ENCODE results near the gene SUPT5H.
A peak's percentile ranks its signal among the peaks of the same experiment; 100 is the strongest.

The SUPT5H gene

GRCh38 chr19:39405958-39406655, 39.3 kb upstream of the SUPT5H start:
- H3K4me3 ChIP-seq (ENCODE audit: low read length), result peak overlapping the region; percentile 65
- TF ChIP-seq ZNF274 (IDR thresholded peaks at IDR 0.05; ENCODE audit: low read depth, low read length), result no peak

- TF ChIP-seq ZNF274 (IDR thresholded peaks at IDR 0.05; ENCODE audit: low read depth, low read length), result no peak
- H3K4me3 ChIP-seq (ENCODE audit: low read length), result peak within 1 kb of the TSS; percentile 94
Observed at GRCh38 chr19:39406656-39407409, 38.5 kb upstream of the SUPT5H start, which contains the start of gene ZFP36. ZFP36 (plus strand) TSS chr19:39406847; CDS start chr19:39406905, 58 bp downstream.

DNA sequence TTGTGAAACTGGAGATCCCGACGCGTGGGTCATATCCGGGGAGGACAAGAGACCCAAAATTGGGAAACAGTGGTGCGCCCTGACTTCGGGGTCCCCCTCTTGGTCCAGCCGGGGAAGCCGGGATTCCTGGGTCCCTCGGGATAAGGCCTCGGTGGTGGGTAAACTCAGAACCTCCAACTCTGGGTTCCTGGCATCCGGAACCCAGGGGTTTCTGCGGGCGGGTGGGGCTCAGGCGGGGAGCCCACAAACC, 38.0 kb upstream of the SUPT5H start:
- TF ChIP-seq ZNF274 (IDR thresholded peaks at IDR 0.05; ENCODE audit: low read depth, low read length), result no peak
- peak overlapping the region; percentile 94 for H3K4me3 ChIP-seq (ENCODE audit: low read length)

- H3K4me3 ChIP-seq (ENCODE audit: low read length), result peak overlapping the region; percentile 94
- no peak for TF ChIP-seq ZNF274 (IDR thresholded peaks at IDR 0.05; ENCODE audit: low read depth, low read length)
Observed at GRCh38 chr19:39407660-39408391, 37.6 kb upstream of the SUPT5H start.

DNA sequence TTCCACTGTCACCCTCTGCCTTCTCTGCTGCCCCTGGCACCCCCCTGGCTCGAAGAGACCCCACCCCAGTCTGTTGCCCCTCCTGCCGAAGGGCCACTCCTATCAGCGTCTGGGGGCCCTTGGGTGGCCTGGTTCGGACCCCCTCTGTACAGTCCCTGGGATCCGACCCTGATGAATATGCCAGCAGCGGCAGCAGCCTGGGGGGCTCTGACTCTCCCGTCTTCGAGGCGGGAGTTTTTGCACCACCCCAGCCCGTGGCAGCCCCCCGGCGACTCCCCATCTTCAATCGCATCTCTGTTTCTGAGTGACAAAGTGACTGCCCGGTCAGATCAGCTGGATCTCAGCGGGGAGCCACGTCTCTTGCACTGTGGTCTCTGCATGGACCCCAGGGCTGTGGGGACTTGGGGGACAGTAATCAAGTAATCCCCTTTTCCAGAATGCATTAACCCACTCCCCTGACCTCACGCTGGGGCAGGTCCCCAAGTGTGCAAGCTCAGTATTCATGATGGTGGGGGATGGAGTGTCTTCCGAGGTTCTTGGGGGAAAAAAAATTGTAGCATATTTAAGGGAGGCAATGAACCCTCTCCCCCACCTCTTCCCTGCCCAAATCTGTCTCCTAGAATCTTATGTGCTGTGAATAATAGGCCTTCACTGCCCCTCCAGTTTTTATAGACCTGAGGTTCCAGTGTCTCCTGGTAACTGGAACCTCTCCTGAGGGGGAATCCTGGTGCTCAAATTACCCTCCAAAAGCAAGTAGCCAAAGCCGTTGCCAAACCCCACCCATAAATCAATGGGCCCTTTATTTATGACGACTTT, 36.8 kb upstream of the SUPT5H start:
- peak overlapping the region; percentile 94 for H3K4me3 ChIP-seq (ENCODE audit: low read length)
- no peak for TF ChIP-seq ZNF274 (IDR thresholded peaks at IDR 0.05; ENCODE audit: low read depth, low read length)

GRCh38 chr19:39409208-39410016, 36.0 kb upstream of the SUPT5H start:
- peak overlapping the region; percentile 94 for H3K4me3 ChIP-seq (ENCODE audit: low read length)
- no peak for TF ChIP-seq ZNF274 (IDR thresholded peaks at IDR 0.05; ENCODE audit: low read depth, low read length)

DNA sequence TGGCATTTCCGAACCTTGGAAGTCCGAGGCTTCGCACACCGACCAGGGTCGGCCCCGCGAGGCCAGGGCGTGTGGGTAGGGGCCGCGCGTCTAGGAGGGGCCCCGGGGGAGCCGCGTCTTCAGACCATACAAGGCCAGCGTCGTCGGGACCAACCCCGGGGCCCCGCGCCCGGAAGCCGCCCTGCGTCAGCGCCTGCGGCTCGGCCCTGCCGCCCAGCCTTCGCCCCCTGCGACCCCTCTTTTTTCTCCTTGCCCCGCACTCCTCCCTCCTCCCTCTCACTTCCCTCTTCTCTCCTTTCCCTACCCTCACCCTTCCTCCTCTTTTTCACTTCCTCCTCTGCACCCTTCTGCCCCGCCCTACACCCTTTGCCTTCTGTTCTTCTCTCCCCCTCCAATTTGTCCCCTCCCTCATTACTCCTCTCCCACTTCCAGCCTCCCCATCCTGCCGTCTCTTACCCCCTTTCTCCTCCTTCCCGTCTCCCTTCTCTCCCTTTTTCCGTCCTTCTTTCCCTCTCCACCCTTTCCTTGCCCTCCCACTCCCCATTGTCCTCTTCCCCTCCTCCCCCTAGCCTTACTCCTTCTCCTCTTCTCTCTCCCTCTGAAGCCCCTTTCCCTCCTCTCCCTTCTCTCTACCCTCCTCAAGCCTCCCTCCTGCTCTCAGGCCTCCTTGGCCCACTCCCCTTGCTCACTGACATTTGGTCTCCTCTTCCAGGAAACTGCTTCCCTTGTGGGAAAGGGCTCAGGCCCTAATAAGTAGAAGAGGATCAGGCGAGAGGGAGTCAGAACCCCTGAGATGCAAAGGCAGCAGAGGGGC, 35.2 kb upstream of the SUPT5H start:
- TF ChIP-seq ZNF274 (IDR thresholded peaks at IDR 0.05; ENCODE audit: low read depth, low read length), result no peak

GRCh38 chr19:39410831-39411080, 34.6 kb upstream of the SUPT5H start:
- no peak for TF ChIP-seq ZNF274 (IDR thresholded peaks at IDR 0.05; ENCODE audit: low read depth, low read length)
- no peak overlapping the region; the same call in 1 of the 2 replicates for H3K4me3 ChIP-seq (ENCODE audit: low read length)

More for the DNA sequence above, 35.2 kb upstream of the SUPT5H start:
- H3K4me3 ChIP-seq (ENCODE audit: low read length), result peak overlapping the region; percentile 68

GRCh38 chr19:39411081-39411831, 34.1 kb upstream of the SUPT5H start:
- no peak for TF ChIP-seq ZNF274 (IDR thresholded peaks at IDR 0.05; ENCODE audit: low read depth, low read length)
- H3K4me3 ChIP-seq (ENCODE audit: low read length), result no peak overlapping the region; the same call in 1 of the 2 replicates

DNA sequence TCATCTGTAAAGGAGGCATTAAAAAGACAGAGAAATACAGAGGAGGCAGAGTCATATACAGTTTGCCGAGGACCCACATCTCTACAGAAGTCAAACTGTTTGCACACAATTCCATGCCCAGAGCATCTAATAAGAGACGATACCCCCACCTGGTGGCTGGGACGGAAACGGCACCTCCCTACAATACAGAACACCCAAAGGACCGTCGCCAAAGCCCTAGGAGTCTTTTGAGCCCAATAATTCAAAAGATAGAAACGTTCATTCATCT, 33.6 kb upstream of the SUPT5H start:
- no peak overlapping the region for H3K4me3 ChIP-seq (ENCODE audit: low read length)

GRCh38 chr19:39412100-39412866, 33.1 kb upstream of the SUPT5H start, which contains the start of gene PLEKHG2:
PLEKHG2 (plus strand) TSS chr19:39412669; CDS start chr19:39414087, 1,418 bp downstream.
- peak within 1 kb of the TSS; percentile 96 for H3K4me3 ChIP-seq (ENCODE audit: low read length)
- TF ChIP-seq ZNF274 (IDR thresholded peaks at IDR 0.05; ENCODE audit: low read depth, low read length), result no peak

More for the DNA sequence above, 33.6 kb upstream of the SUPT5H start:
- TF ChIP-seq ZNF274 (IDR thresholded peaks at IDR 0.05; ENCODE audit: low read depth, low read length), result no peak
